Activated T-helper 9 cell treated with anti-CD3 and anti-CD28 coated beads, Interleukin-2, amount 50 U/mL, for 16 hours (primary cell): ENCODE measurements around the gene SMG9.

Source experiments
- DNase-seq: peaks from one replicate; pipeline ENCODE4 v3.0.0-alpha.2; 2020; ENCODE audit warnings: low read depth

SMG9 gene

DNA sequence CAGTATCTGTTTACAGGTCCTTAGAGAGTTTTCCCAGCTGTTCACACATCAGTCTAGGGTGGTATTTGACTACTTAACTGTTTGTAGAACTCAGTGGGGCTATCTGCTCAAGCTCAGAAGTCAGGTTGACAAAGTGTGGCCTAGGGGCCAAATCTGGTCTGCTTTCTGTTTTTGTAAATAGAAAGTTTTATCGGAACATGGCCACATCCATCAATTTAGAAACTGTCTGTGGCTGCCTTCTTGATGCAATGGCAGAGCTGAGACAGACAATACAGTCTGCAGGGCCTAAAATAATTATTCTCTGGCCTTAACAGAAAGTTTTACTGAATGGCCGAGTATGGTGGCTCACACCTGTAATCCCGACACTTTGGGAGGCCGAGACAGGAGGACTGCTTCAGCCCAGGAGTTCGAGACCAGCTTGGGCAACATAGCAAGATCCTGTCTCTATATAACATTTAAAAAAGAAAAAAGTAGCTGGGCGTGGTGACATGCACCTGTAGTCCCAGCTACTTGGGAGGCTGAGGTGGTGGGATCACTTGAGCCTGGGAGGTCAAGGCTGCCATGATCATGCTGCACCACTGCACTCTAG, 2.4 kb downstream of the SMG9 start:
- DNase-seq = no peak

DNA sequence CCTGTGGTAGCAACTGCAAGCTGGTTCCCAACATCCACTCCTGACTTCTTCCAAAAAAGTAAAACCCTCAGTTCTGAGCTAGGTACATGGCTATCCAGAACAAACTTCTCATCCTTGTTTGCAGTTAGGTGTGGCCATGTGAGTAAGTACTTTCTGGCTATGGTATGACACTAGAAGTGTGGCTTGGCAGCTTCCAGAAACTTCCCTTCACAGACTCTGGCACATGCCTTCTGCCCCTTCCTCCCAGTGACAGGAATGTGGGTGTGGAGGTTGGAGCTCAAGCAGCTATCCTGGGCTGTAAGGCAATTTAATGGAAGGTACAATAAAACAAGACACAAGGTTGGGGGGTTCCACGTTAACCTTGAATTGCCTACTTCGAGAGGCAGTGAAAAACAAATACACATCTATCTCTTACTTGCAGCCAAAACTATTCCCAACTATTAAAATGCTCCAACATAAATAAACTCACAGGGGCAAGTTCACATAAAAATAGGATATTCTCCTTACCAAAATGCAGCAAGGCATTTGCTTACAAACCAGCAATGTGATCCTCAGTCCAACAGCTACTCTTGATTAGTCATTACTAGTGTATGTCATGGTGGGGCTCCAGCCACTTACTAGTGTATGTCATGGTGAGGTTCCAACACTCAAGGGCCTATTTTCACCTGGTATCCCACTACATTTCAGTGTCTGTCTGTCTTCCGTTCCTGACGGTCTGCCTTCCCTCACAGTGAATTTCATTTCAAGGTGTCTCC, 3.1 kb downstream of the SMG9 start:
- DNase-seq = no peak

GRCh38 chr19:43749898-43750297, 4.9 kb downstream of the SMG9 start:
- DNase-seq = no peak

DNA sequence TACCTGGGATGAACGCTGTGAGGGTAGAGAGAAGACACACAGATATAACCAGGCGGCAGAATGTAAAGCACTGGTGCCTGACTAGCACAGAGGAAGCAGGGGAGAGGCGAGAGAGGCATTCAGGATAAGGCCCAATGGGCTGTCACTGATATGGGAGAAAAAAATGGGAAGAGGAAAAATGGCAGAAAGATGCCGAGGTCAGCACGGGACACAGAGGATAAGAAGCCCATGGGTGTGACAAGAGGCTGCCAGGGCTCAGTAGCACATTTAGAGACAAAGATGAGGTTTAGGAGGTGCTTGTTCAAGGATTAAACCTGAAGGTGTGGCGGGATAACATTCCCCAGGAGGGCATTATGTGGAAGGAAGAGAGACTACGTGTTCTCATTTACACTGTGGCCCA, 5.6 kb downstream of the SMG9 start:
- no peak for DNase-seq

DNA sequence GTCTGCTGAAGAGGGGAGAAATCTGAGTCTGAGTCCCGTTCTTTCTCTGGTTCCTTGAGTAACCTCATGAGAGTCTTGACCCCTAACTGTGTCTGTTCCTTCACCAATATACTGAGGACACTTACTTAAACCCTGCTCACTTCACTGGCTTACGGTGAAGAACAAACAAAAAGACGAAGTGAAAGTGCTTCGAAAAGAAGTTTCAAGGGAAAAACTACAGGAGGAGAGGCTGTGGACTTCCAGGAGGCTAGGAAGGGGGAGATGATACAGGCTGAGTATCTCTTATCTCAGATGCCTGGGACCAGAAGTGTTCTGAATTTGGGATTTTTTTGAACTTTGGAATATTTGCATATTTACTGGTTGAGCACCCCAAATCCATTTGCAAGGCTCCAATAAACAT, 6.1 kb downstream of the SMG9 start:
- no peak for DNase-seq

- DNase-seq = no peak
These were observed 6.6 kb downstream of the SMG9 start for GRCh38 chr19:43748205-43748594.

DNA sequence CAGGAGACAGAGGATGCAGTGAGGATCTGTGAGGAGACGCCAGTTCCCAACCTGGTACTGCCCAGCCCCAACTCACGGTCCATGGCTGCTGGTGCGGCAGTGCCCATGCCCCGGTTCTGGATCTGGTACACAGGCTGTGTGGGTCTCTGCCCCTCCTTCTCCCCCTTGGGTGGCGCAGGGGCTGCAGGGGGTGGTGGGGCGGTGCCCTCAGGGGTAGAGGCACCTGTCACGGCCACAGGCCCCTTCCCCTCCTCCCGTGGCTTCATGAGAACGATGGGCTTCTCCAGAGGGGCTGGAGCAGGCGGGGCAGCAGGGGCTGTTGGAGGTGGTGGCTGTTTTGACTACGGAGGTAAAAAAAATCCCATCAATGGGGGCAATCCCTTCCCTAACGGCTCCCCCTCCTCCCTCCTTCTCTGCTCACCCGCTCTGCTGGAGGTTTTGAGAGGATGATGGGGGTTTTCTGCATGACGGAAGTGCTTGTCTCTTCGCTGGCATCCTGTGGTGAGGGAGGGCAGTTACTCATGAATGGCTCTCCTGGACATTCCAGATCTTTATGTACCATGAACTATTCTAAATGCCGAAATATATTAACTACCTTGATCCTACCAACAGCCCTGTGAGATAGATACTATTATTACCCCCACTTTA, 7.1 kb downstream of the SMG9 start:
- no peak for DNase-seq

DNA sequence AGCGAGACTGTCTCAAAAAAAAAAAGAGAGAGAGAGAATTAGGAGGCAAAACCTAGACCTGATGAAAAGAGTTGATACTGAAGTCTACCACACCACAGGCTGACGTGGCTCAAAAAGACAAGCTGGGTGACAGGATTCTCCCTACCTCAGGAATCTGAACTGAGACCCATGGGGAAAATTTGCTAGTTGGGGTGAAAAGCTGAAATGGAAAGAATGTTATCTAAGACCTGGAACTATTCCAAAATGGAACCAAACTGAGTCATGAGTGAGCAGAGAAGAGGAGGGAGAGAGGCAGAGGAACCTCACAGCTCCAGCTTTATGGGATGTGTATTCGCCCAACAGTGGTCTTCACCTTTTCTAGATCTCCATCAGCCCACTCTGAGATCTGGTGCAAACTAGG, 11.7 kb downstream of the SMG9 start:
- no peak for DNase-seq

- DNase-seq = no peak
These were observed 13.5 kb downstream of the SMG9 start for GRCh38 chr19:43741075-43741825.

DNA sequence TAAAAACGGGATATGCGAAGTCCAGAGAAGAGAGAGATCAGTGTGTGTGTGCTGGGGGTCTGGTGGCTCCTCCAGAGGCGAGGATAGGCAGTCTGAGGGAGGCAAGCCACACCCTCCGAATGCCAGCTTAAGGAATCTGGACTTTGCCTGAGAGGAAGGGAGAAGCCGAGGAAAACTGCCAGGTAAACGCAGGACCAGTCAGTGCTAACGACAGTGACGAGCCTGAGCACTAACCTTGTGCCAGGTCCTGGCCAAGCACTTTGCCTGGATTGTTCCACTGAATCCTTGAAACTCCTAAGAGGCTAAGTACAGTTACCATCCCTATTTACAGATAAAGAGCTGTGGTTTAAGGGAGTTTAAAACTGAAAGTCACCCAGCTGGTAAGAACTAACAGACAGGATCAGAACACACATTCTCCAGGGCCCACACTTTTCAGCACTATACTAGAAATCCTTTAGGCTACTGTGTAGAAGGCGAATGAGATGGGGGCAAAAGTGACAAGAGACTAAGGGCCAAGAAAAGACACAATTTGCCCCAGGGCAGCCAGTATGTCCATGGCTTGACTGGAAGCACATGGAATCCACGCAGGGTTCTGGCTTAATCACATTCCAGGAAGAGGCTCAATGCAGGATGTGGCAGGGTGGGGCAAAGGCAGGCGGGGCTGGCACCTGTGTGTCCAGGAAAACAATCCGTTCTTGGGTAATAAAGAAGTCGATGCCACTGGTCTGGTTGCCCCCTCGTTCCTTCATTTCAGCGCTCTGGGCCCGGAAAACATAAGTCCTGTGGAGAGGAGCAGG, 15.1 kb downstream of the SMG9 start:
- no peak for DNase-seq

GRCh38 chr19:43738780-43739211, 16.0 kb downstream of the SMG9 start:
- no peak for DNase-seq

GRCh38 chr19:43735957-43736356, 18.8 kb downstream of the SMG9 start:
- no peak for DNase-seq

GRCh38 chr19:43735013-43735412, 19.7 kb downstream of the SMG9 start:
- no peak for DNase-seq

DNA sequence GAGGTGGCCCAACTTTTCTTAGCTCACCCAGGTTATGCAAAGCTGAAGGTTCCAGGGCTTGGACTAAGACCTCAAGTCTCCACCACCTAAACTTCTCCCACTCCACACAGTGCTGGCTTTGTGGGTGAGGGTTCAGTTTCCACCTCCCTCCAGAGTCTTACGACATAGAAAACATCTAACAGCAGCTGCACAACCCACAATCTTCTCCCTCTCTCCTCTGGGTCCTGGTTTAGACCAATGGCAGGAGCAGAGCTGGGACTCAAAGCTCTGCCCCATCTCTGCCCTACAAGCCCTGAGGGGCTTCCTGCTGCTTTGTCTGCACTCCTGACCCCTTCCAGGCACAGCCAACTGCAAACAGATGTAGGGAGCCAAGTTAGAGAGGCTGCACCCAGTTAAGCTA, 22.9 kb downstream of the SMG9 start:
- no peak for DNase-seq

- DNase-seq = no peak
These were observed 23.4 kb downstream of the SMG9 start for GRCh38 chr19:43731346-43731745.

GRCh38 chr19:43729919-43730318, 24.8 kb downstream of the SMG9 start:
- DNase-seq = no peak

DNA sequence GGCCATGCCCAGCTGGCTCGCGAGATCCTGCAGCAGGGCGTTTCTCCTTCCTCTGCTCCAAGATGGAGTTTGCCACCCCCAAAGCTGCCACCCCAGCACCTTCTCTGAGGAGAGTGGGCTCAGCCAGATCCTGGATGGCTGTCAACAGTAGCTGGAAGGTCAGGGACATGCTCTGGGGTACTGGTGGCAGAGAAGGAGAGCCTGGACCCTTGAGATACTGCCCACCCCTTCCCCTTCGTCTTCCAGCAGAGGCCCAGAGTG, 27.2 kb downstream of the SMG9 start:
- DNase-seq = no peak

DNA sequence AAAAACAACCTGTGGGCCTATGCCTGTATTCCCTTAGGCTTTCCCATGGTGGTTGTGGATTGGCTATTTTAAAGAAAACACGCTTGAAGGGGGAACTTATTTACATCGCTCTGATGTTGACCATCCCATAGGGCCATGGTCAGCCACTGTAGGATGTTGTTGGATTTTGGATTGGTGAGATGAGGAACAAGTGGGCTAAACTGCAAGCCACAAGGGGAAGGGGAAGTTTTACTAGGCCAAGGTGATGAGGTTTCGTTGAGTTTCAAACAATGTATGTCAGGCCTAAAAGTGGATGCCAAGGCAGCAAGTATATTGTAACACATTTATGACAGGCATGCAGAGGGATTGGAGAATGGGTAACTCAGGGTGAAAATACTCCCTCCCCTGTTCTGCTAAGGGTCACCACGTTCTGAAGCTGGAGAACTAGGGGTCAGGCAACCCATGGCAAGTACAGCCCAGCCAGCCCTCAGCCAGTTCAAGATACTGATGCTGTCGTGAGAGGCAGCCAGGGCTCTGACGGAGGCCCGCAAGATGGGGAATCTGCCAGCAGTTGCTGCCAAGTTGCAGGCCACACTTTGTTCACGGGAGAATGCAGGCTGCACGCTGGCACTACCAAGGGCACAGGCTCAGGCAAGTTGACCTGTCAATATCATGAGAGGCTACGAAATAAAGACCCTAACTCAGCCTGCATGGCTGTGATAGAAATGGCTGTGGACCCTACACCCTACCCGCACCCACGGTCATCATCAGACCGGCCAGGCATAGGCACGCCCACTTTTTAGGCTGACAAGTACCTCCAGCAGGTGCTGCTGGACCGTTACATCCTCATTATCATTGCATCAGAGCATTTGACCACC, 27.8 kb downstream of the SMG9 start:
- no peak for DNase-seq

DNA sequence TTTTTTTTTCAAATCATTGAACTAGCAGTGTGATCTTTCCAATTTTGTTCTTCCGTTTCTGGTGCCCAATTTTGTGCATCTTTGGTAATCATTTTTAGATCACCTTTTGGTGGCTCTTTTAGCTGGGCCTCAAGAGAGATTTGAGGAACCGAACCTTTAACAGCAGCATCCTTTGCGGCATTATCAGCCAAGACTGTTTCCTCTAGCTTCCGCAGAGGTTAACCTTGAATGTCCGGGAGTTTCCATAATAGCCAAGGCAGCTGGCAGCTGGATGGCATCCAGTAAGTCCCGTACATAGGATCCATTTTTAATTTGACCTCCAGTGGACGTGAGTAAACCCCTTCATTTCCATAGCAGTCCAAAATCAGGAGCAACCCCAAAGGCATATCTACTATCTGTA, 29.3 kb downstream of the SMG9 start:
- no peak for DNase-seq

DNA sequence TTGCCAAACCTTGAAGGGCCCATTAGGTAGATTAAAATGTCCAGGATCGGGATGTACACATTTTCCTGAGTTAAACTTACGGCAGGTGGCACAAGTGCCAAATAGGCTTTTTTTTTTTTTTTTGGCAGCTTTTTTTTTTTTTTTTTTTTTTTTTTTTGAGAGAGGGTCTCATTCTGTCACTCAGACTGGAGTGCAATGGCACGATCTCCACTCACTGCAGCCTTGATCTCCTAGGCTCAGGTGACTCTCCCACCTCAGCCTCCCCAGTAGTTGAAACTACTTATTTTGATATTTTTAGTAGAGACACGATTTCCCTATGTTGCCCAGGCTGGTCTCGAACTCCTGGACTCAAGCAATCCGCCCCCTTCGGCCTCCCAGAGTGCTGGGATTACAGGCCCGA, 29.9 kb downstream of the SMG9 start:
- no peak for DNase-seq

GRCh38 chr19:43723588-43723987, 31.2 kb downstream of the SMG9 start:
- DNase-seq = no peak
